ENCODE results near the gene COX8C.

Gene COX8C

GRCh38 chr14:93346926-93347721 is at the start of gene COX8C:
Gene COX8C, plus strand, starts transcription at chr14:93347182. Its CDS starts 87 bp downstream, at chr14:93347269.
- no peak for DNase-seq

- DNase-seq: no peak
Measured at GRCh38 chr14:93299416-93299815, 47.6 kb upstream of the COX8C start.

GRCh38 chr14:93299866-93300265 is 47.1 kb upstream of the COX8C start:
- no peak for DNase-seq

GRCh38 chr14:93301821-93302447 is 45.0 kb upstream of the COX8C start:
- no peak for DNase-seq

- no peak for DNase-seq
Measured at GRCh38 chr14:93302688-93303581, 44.0 kb upstream of the COX8C start.

- DNase-seq: no peak
Measured at GRCh38 chr14:93303659-93304058, 43.3 kb upstream of the COX8C start.

- DNase-seq: no peak
Measured at GRCh38 chr14:93304771-93305170, 42.2 kb upstream of the COX8C start.

GRCh38 chr14:93305725-93306418 is 41.1 kb upstream of the COX8C start:
- no peak for DNase-seq

GRCh38 chr14:93306812-93307211 is 40.2 kb upstream of the COX8C start:
- no peak for DNase-seq

- DNase-seq: no peak
Measured at GRCh38 chr14:93308686-93309345, 38.2 kb upstream of the COX8C start.

GRCh38 chr14:93309427-93309966 is 37.5 kb upstream of the COX8C start:
- no peak for DNase-seq

- DNase-seq: no peak
Measured at GRCh38 chr14:93311082-93311481, 35.9 kb upstream of the COX8C start.

- no peak for DNase-seq
Measured at GRCh38 chr14:93315575-93315974, 31.4 kb upstream of the COX8C start.

- no peak for DNase-seq
Measured at GRCh38 chr14:93316716-93317115, 30.3 kb upstream of the COX8C start.

- no peak for DNase-seq
Measured at GRCh38 chr14:93317210-93317874, 29.6 kb upstream of the COX8C start.

- DNase-seq: no peak
Measured at GRCh38 chr14:93317875-93318807, 28.8 kb upstream of the COX8C start.

- no peak for DNase-seq
Measured at GRCh38 chr14:93318927-93319326, 28.1 kb upstream of the COX8C start.

- no peak for DNase-seq
Measured at GRCh38 chr14:93319494-93319893, 27.5 kb upstream of the COX8C start.

GRCh38 chr14:93319958-93320357 is 27.0 kb upstream of the COX8C start:
- no peak for DNase-seq

- no peak for DNase-seq
Measured at GRCh38 chr14:93320489-93320888, 26.5 kb upstream of the COX8C start.

Measured in COR-L47 (cell line).